H4 (cell line): Measurements from ENCODE around the gene ATP4B. TPM values are rescaled to one million over a fixed set of nuclear protein-coding genes. Genes with fewer than 3 reads are reported as not detected.

Source experiments
- DNase-seq: peaks from one replicate; pipeline ENCODE4 v3.0.0-alpha.2; 2015; ENCODE audit warnings: low spot score
- total RNA-seq: library from RNA; depleted of rRNA; stranded (reverse); fragments of >200 nt; shearing (Covaris generic); gene quantifications from 2 replicates; pipeline ENCODE4 v1.2.3, GENCODE V29; 2014; rRNA removed

Gene ATP4B
- total RNA-seq, 1 experiment from 2014 or later: not detected

DNA sequence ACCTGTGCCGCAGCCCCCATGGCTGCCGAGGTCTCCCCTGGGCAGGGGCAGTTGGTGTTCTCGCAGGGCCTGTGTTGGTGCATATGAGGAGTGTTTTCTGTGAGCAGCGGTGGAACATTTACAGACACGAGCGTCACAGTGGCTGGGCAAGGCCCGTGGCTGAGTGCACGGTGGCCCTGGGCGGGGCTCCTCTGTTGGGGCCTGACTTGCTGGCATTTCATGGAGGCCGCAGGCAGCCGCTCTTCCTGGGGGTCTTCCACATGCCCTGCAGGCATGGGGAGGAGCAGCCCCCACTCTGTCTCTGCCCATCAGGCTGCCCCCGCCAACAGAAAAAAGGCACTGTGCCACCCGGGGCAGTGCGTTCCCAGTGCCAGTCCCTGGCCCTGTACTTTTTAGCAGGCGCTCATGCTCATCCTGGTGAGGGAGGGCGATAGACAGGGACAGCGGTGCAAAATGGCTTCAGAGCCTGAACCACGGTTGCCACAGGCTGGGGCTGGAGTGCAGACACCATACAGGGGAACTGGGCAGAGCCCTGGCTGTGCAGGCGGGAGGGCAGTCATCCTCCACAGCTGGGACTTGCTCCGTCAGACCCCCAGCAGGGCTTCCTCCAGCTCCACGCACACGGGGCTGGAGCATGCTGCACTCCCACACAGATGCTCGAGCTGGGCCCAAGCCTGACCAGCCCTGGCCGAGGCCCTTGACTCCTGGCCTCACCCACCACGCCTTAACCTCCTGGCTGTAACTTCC is 49.9 kb downstream of the ATP4B start:
- no peak for DNase-seq

DNA sequence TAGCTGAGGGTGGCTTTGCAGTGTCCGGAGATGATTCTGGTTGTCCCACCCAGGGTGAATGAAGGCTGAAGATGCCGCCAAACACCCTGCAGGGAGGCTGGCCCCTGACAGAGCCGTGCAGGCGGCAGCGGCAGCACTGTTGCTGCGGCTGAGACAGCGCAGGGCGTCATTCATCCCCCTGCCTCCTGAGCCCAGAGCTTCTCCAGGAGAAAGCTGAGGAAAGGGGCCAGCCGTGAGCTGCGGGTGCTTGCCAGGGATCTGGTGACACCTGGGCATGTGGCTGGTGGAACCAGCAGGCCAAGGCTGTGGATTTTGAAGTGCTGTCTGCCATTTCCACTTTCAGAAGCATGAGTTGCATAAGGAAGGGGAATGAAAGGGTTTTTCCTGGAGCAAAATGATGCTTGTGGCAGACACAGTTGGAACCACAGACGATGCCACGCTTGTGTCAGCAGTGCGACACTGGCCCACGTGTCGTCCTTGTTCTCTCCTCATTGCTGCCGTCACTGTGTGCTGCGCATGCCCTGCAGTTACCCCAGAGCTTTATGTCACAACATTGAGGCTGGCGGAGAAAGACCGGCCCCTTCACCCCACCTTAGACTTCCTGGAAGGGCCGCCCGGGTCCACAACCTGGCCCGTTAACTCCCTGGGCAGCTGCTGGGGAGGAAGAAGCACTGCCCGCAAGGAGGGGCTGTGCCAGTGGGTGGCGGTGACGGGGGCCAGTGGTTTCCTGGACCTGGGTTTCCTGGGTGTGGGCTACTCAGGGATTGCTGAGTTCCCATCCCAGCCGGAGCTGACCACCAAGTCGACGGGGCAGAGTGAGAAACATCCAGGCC is 50.7 kb downstream of the ATP4B start:
- DNase-seq: no peak

DNA sequence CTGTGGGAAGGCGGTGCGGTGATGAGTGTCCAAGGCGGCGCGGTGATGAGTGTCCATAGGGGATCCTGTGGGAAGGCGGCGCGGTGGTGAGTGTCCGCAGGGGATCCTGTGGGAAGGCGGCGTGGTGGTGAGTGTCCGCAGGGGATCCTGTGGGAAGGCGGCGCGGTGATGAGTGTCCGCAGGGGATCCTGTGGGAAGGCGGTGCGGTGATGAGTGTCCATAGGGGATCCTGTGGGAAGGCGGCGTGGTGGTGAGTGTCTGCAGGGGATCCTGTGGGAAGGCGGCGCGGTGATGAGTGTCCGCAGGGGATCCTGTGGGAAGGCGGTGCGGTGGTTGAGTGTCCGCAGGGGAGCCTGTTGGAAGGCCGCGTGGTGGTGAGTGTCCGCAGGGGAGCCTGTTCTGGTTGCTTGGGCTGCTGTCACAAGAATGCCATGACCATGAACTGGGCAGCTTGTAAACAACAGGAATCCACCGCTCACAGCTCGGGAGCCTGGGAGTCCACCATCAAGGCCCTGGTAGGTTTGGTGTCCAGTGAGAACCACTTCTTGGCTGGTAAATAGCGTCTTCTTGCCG is 52.0 kb downstream of the ATP4B start:
- DNase-seq: no peak

DNA sequence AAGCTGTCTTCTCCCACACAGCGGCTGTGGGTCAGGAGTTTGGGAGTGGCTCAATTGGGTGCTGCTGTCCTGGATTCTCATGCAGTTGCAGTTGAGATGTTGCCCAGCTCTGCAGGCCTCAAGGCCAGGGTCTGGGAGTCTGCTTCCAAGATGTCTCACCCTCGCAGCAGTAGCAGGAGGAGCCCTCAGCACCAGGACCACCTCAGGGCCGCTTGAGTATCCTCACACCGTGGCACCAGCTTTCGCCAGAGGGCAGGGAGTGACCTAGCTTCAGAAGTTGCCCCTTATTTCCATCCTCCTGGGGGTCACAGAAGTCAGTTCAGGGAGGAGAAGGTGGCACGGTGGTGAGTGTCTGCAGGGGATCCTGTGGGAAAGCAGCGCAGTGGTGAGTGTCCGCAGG is 52.5 kb downstream of the ATP4B start:
- DNase-seq: no peak

DNA sequence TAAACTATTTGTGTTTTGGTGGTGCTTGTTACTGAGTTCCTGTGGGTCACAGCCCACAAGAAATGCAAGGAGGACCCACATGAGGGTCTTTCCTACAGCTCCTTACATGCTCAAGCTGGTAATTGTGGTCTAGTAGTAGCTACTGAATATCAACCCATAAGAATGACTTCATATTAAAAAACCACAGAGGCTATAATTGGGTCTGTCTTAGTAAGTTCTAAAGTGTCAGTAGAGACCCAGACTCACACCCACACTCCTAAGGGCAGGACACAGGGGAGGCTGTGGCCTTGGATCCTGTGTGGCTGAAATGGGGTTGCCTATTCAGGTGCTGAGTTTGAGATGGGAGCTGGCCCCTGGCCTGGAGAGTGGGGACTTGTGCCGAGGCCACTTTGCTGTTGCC is 53.8 kb downstream of the ATP4B start:
- no peak for DNase-seq

DNA sequence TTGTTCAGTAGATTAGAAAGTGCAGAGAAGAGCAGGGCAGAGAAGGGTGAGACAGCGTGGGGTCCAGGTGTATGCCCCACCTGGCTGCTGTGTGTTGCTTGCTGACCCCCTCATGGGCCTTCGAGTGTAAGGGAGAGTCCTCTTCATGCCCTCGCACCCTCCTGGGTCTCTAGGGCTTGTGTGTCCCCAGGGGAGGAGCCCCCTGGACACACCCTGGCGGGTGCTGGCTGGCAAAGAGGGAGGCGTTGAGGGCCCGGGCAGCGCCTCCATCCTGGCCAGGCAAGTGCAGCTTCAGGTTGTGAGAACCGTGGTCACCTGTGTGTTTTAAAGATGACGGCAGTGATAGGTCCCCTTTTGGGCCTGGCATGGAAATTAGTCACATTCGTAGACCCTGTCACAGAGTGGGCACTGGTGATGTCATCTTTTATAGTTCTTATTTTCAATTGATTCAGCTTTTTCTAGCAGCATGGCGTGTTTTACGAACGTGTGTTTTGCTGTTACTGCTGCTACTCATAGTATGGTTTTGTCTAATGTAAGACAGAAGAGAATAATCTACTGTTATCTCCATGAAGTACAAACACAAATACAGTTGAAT is 54.8 kb downstream of the ATP4B start:
- no peak for DNase-seq

DNA sequence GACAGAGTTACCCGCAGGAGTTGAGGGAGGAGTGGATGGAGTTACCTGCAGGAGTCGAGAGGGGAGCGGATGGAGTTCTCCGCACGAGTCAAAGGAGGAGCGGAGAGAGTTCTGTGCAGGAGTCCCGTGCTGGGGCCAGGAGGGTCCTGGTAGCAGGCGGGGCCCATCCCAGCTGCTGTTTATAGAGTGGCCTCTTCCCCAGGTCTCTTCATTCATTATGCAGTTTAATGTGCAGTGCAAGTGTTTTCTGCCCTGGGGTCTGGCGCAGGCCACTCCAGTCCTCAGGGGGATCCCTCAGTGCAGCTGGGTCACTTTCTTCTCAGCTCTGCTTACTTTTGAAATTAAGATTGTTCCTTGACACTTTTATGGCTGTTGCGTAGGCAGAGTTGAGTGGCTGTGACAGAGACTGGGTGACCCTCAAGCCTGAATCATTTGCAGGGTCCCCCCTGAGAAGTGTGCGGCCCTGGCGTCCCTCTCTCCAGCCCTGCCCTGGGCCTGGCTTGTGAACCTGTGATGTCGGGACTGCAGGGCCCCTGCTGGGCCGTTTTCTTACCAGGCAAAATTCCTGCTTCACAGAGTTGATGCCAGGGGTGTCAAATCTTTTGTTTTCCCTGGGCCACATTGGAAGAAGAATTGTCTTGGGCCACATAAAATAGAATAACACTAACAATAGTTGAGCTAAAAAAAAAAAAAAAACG is 55.6 kb downstream of the ATP4B start:
- DNase-seq: no peak

DNA sequence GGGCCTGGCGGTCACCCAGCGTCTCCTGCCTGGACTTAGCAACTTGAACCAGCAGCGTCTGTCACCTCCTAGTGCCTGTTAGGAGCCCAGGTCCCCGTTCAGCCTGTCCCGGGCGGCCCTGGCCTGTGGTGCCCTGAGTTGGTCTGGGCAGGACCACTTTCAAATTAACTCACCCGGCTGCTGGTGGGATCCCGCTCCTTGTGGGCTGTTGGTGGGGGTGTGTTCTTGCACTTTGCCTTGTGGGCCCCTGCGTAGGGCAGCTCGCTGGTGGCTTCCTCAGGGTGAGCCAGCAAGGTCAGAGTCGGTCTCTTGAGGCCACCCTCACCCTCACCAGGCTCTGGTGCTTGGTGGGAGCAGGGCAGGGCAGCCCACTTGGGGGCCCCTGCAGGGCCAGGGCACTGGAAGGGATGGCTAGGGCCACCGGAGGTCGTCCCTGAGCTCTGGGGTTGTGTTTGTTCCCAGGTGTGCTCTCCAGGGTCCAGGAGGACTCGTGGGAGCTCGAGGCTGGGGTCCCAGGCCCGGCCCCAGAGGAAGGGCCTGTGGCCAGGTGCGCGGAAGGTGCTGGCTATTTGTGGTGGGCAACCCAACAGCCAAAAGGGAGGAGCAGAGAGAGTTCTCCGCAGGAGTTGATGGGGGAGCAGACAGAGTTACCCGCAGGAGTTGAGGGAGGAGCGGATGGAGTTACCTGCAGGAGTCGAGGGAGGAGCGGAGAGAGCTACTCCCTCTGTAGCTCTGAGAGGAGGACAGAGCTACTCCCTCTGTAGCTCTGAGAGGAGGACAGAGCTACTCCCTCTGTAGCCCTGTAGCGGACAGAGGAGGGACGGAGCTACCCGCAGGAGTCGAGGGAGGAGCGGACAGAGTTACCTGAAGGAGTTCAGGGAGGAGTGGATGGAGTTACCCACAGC is 56.6 kb downstream of the ATP4B start:
- DNase-seq: no peak

DNA sequence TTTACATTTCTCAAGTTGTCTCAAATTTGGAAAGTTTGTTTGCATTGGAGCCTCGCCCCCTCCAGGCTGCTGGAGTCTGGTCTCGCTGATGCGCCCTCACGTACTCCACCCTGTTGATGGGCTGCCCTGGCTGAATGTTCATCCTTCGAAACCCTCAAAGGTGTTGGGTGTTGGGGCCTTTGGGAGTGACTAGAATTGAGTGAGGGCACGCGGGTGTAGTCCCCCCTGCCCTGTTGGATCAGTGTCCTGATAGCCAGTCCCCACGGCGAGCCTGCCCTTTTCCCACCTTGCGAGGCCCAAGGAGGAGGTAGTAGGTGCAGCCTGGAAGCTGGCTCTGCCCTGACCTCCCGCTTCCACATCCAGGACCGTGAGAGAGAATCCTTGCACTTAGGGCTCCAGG is 58.6 kb downstream of the ATP4B start:
- DNase-seq: no peak

Other genes starting within 250 kb of the ATP4B start
- gene ADPRHL1, start 204.7 kb downstream of the ATP4B start, total RNA-seq: 0.23 and 1.3 TPM in 2 replicates
- 4.5 and 19.6 TPM in 2 replicates for gene DCUN1D2, start 167.5 kb downstream of the ATP4B start, total RNA-seq
- 38.8 and 73.0 TPM in 2 replicates for gene TFDP1, start 73.4 kb downstream of the ATP4B start, total RNA-seq
- gene GRK1, start 9.0 kb upstream of the ATP4B start, total RNA-seq: not detected in 2 replicates
- gene TMEM255B, start 101.0 kb upstream of the ATP4B start, total RNA-seq: 2.1 TPM in 1 of 2 replicates, not detected in the other
- 5.9 and 6.4 TPM in 2 replicates for gene GAS6, start 205.9 kb upstream of the ATP4B start, total RNA-seq